H9 (cell line): ENCODE data around the gene CSMD2. TPM values are rescaled to one million over a fixed set of nuclear protein-coding genes. Genes with fewer than 3 reads are reported as not detected.

Experiments used
- DNase-seq: peaks from one replicate; pipeline ENCODE4 v3.0.0-alpha.2; 2017
- H2AFZ ChIP-seq: one replicate; pipeline ENCODE4 v1.6.1; 2013; ENCODE audit warnings: mild to moderate bottlenecking, low read length, control low read depth, moderate library complexity
- H2AK5ac ChIP-seq: 2 replicates; pipeline ENCODE4 v1.6.1; 2013; ENCODE audit warnings: low read length, control low read depth, mixed read lengths; ENCODE audit not compliant: insufficient read length
- H2BK120ac ChIP-seq: one replicate; pipeline ENCODE4 v1.6.1; 2013; ENCODE audit warnings: low read depth, mild to moderate bottlenecking, low read length, control low read depth, inconsistent platforms; ENCODE audit not compliant: poor library complexity, severe bottlenecking
- H2BK12ac ChIP-seq: 2 replicates; pipeline ENCODE4 v1.6.1; 2013; ENCODE audit warnings: low read length, control low read depth, mixed read lengths, low read depth; ENCODE audit not compliant: insufficient read length
- H2BK15ac ChIP-seq: 2 replicates; pipeline ENCODE4 v1.6.1; 2013; ENCODE audit warnings: low read depth, low read length, control low read depth
- H2BK20ac ChIP-seq: one replicate; pipeline ENCODE4 v1.6.1; 2013; ENCODE audit warnings: low read depth, mild to moderate bottlenecking, low read length, control low read depth, inconsistent platforms; ENCODE audit not compliant: poor library complexity, severe bottlenecking
- H2BK5ac ChIP-seq: 2 replicates; pipeline ENCODE4 v1.6.1; 2013; ENCODE audit warnings: low read length, control low read depth, mixed read lengths; ENCODE audit not compliant: insufficient read length
- H3K14ac ChIP-seq: 2 replicates; pipeline ENCODE4 v1.6.1; 2013; ENCODE audit warnings: low read length, control low read depth; ENCODE audit not compliant: insufficient read depth
- H3K18ac ChIP-seq: 2 replicates; pipeline ENCODE4 v1.6.1; 2013; ENCODE audit warnings: low read depth, mild to moderate bottlenecking, mixed read lengths, low read length, control low read depth; ENCODE audit not compliant: insufficient read length
- H3K23ac ChIP-seq: 2 replicates; pipeline ENCODE4 v1.6.1; 2013; ENCODE audit warnings: low read length, control low read depth, mixed read lengths, low read depth; ENCODE audit not compliant: insufficient read length
- H3K23me2 ChIP-seq: 2 replicates; pipeline ENCODE4 v1.6.1; 2013; ENCODE audit warnings: low read depth, mild to moderate bottlenecking, mixed read lengths, low read length, control low read depth; ENCODE audit not compliant: insufficient read length, poor library complexity, severe bottlenecking
- H3K27ac ChIP-seq: 2 replicates; pipeline ENCODE4 v1.5.1; 2013; ENCODE audit warnings: low read length, control low read depth, mixed read lengths, low read depth; ENCODE audit not compliant: insufficient read length
- H3K27me3 ChIP-seq: 2 replicates; pipeline ENCODE4 v1.6.1; 2013; ENCODE audit warnings: low read length, control low read depth, inconsistent platforms; ENCODE audit not compliant: insufficient read depth
- H3K4ac ChIP-seq: 2 replicates; pipeline ENCODE4 v1.6.1; 2013; ENCODE audit warnings: low read depth, mild to moderate bottlenecking, control low read depth, inconsistent platforms, low read length, moderate library complexity
- H3K4me1 ChIP-seq: 2 replicates; pipeline ENCODE4 v1.6.1; 2013; ENCODE audit warnings: low read length, control low read depth, inconsistent platforms; ENCODE audit not compliant: insufficient read depth
- H3K4me2 ChIP-seq: 2 replicates; pipeline ENCODE4 v1.6.1; 2013; ENCODE audit warnings: low read length, control low read depth, mixed read lengths; ENCODE audit not compliant: insufficient read length, insufficient read depth
- H3K56ac ChIP-seq: 2 replicates; pipeline ENCODE4 v1.6.1; 2013; ENCODE audit warnings: low read depth, mild to moderate bottlenecking, mixed read lengths, low read length, control low read depth; ENCODE audit not compliant: insufficient read length
- H3K79me1 ChIP-seq: 2 replicates; pipeline ENCODE4 v1.6.1; 2013; ENCODE audit warnings: low read depth, mild to moderate bottlenecking, moderate library complexity, low read length, control low read depth, inconsistent platforms; ENCODE audit not compliant: insufficient read depth, poor library complexity, severe bottlenecking
- H3K79me2 ChIP-seq: 2 replicates; pipeline ENCODE4 v1.6.1; 2013; ENCODE audit warnings: low read length, control low read depth, inconsistent platforms; ENCODE audit not compliant: insufficient read depth
- H3K9ac ChIP-seq: 2 replicates; pipeline ENCODE4 v1.6.1; 2013; ENCODE audit warnings: low read length, control low read depth, mixed read lengths; ENCODE audit not compliant: insufficient read length; ENCODE audit errors: extremely low read depth
- H3K9me3 ChIP-seq: one replicate; pipeline ENCODE4 v1.6.1; 2013; ENCODE audit warnings: low read depth, low read length, inconsistent platforms; ENCODE audit not compliant: control insufficient read depth
- H3T11ph ChIP-seq: one replicate; pipeline ENCODE4 v1.6.1; 2013; ENCODE audit warnings: mild to moderate bottlenecking, low read length, control low read depth, inconsistent platforms
- H4K20me1 ChIP-seq: one replicate; pipeline ENCODE4 v1.6.1; 2013; ENCODE audit not compliant: control insufficient read depth, insufficient read length, insufficient read depth
- H4K5ac ChIP-seq: 2 replicates; pipeline ENCODE4 v1.6.1; 2013; ENCODE audit warnings: low read depth, mild to moderate bottlenecking, mixed read lengths, low read length, control low read depth; ENCODE audit not compliant: insufficient read length
- H4K8ac ChIP-seq: replicated peaks from 2 replicates; pipeline ENCODE4 v1.6.1; 2013; ENCODE audit warnings: low read length, control low read depth, mixed read lengths, low read depth; ENCODE audit not compliant: insufficient read length
- H4K91ac ChIP-seq: 2 replicates; pipeline ENCODE4 v1.6.1; 2013; ENCODE audit warnings: low read depth, mild to moderate bottlenecking, moderate library complexity, mixed read lengths, low read length, control low read depth; ENCODE audit not compliant: insufficient read length
- H3K27ac Mint-ChIP-seq, 3 experiments: 2 replicates in 2 of 3; 3 replicates in 1 of 3; pipeline ENCODE4 v1.8.0; 2020 to 2021; ENCODE audit warnings: mixed read lengths in 3 of 3, mild to moderate bottlenecking in 1 of 3, moderate library complexity in 1 of 3
- H3K27me3 Mint-ChIP-seq: 2 replicates; pipeline ENCODE4 v1.8.0; 2021; ENCODE audit warnings: low read depth, mild to moderate bottlenecking, moderate library complexity, mixed read lengths
- H3K36me3 Mint-ChIP-seq, 3 experiments: 2 replicates in 2 of 3; 3 replicates in 1 of 3; pipeline ENCODE4 v1.8.0; 2020 to 2021; ENCODE audit warnings: low read depth in 3 of 3, mixed read lengths in 3 of 3; ENCODE audit not compliant: insufficient read depth in 1 of 3
- H3K4me1 Mint-ChIP-seq, 2 experiments: 2 replicates each; pipeline ENCODE4 v1.8.0; 2020; ENCODE audit warnings: mixed read lengths in 2 of 2
- H3K4me3 Mint-ChIP-seq, 2 experiments: 2 replicates in 1 of 2; 3 replicates in 1 of 2; pipeline ENCODE4 v1.8.0; 2020 to 2021; ENCODE audit warnings: mild to moderate bottlenecking in 2 of 2, mixed read lengths in 2 of 2, moderate library complexity in 1 of 2
- H3K9me3 Mint-ChIP-seq, 2 experiments: 2 replicates in 1 of 2; 3 replicates in 1 of 2; pipeline ENCODE4 v1.8.0; 2020; ENCODE audit warnings: mild to moderate bottlenecking in 2 of 2, mixed read lengths in 2 of 2, moderate library complexity in 1 of 2
- WGBS: extraction: QIAGEN DNeasy Blood & Tissue Kit; methylation state at CpG from one replicate; pipeline ENCODE4 v1.1.7; 2013; ENCODE audit warnings: missing lambda C conversion rate, low lambda C conversion rate, mixed read lengths; ENCODE audit not compliant: insufficient read length; ENCODE audit errors: extremely low coverage; 5-methylcytosine and 5-hydroxymethylcytosine counted together
- total RNA-seq: library from RNA; stranded (reverse); gene quantifications from 2 replicates; pipeline ENCODE4 v1.2.1, GENCODE V29; 2021
- TF ChIP-seq, protein P1 (sequence below): fragments of 200-600 bp; sonication (generic); conservative IDR thresholded peaks from 3 replicates; pipeline ENCODE4 v1.8.0; 2021; ENCODE audit warnings: antibody characterized with exemption, mild to moderate bottlenecking

The CSMD2 gene
- total RNA-seq, 1 experiment from 2014 or later, result 6.4 TPM

DNA sequence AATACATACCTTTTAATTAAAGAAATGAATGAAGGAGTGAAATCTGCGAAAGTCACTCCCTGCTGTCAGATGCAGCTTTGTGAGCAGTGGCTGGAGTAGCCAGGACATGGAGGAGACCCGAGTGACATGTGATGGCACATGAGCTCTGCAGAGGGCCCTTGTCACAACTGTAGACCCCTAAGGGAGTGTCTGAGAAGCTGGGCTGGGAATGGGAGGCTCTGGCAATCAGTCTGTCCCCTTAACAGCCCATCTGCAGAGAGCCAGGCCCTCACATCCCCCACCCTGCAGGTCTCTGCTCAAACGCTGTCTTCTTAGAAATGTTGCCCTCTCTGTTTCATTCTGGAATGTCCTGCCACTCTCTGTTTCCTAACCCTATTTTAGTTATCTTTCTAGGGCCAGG is 176.9 kb downstream of the CSMD2 start:
- Histone ChIP-seq H2BK12ac (no peak overlapping the region), H3K23me2 (no peaks in the 10 kb centered on the region), H2AK5ac (no peak overlapping the region), H3K14ac (no peak overlapping the region), H3K79me1 (no peaks in the 10 kb centered on the region), H3K79me2 (no peaks in the 10 kb centered on the region), H4K5ac (no peak overlapping the region), H3K23ac (no peak overlapping the region), H3K27ac (no peak overlapping the region), H3K4me1 (no peaks in the 10 kb centered on the region), H4K20me1 (no peaks in the 10 kb centered on the region), H3K9me3 (no peaks in the 10 kb centered on the region), H2BK15ac (no peak overlapping the region), H3K27me3 (no peaks in the 10 kb centered on the region), H3K4me2 (no peak overlapping the region), H2AFZ (no peak overlapping the region), H2BK20ac (no peak overlapping the region), H3K4ac (no peak overlapping the region), H3K18ac (no peak overlapping the region), H3T11ph (no peak overlapping the region), H2BK5ac (no peak overlapping the region), H3K56ac (no peak overlapping the region), H2BK120ac (no peak overlapping the region), H4K91ac (no peak overlapping the region), H4K8ac (no peak overlapping the region), H3K9ac (no peak overlapping the region)
- Mint-ChIP-seq H3K27ac (no peak overlapping the region), H3K4me3 (no peak overlapping the region), H3K9me3 (no peaks in the 10 kb centered on the region; a peak in 1 of 5 replicates), H3K27me3 (no peaks in the 10 kb centered on the region), H3K4me1 (peaks cover 12 to 21% of the 10 kb centered on the region in 2 experiments), H3K36me3 (no peaks in the 10 kb centered on the region)
- no CpG with 5 or more reads among the region's 3 CpGs for WGBS
- DNase-seq, result no peak
- TF ChIP-seq, protein P1, sequence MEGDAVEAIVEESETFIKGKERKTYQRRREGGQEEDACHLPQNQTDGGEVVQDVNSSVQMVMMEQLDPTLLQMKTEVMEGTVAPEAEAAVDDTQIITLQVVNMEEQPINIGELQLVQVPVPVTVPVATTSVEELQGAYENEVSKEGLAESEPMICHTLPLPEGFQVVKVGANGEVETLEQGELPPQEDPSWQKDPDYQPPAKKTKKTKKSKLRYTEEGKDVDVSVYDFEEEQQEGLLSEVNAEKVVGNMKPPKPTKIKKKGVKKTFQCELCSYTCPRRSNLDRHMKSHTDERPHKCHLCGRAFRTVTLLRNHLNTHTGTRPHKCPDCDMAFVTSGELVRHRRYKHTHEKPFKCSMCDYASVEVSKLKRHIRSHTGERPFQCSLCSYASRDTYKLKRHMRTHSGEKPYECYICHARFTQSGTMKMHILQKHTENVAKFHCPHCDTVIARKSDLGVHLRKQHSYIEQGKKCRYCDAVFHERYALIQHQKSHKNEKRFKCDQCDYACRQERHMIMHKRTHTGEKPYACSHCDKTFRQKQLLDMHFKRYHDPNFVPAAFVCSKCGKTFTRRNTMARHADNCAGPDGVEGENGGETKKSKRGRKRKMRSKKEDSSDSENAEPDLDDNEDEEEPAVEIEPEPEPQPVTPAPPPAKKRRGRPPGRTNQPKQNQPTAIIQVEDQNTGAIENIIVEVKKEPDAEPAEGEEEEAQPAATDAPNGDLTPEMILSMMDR, result no peak
